GM12878 (cell line): ENCODE data around the gene MAST4. TPM values are rescaled to one million over a fixed set of nuclear protein-coding genes. Genes with fewer than 3 reads are reported as not detected.

Source experiments
- ATAC-seq: fragments of 200-7000 bp; cut with Tn5 transposase; 3 replicates; pipeline ENCODE4 v1.9.1; 2020; ENCODE audit warnings: mild to moderate bottlenecking, moderate library complexity
- BruUV-seq: library from RNA; stranded (reverse); fragments of 400-500 nt; replicated peaks from 2 replicates; lab custom pipeline; 2021; lab: Mats Ljungman, UMichigan
- CTCF ChIA-PET: fragments of 300-600 bp; sonication (Branson Sonifier 250); formaldehyde crosslinking; extraction: SDS; loops from one replicate; lab custom pipeline; 2021; ENCODE audit warnings: inconsistent platforms; lab: Yijun Ruan, JAX
- POLR2A ChIA-PET: fragments of 350-600 bp; formaldehyde crosslinking; extraction: SDS; loops from one replicate; lab custom pipeline; 2021; ENCODE audit warnings: inconsistent platforms; lab: Charles Lee
- RAD21 ChIA-PET: fragments of 300-600 bp; sonication (Branson Sonifier 250); formaldehyde crosslinking; loops from one replicate; lab custom pipeline; 2023; ENCODE audit warnings: antibody characterized with exemption; ENCODE audit not compliant: unreplicated experiment; lab: Charles Lee
- SMC1A ChIA-PET: fragments of 300-600 bp; sonication (Branson Sonifier 250); formaldehyde crosslinking; loops from one replicate; lab custom pipeline; 2023; ENCODE audit not compliant: unreplicated experiment, uncharacterized antibody; lab: Charles Lee
- DNase-seq: peaks from one replicate; pipeline ENCODE4 v3.0.0-alpha.2; 2011; ENCODE audit warnings: low read depth, low spot score
- FAIRE-seq: peaks from 3 replicates; lab custom pipeline; 2011; peaks lifted over from hg19 to GRCh38; lab: Jason Lieb, UNC
- H2AFZ ChIP-seq: 2 replicates; pipeline ENCODE4 v1.6.0; 2011; ENCODE audit warnings: low read depth, low read length, control low read depth; ENCODE audit not compliant: control insufficient read depth
- H3K27ac ChIP-seq: 2 replicates; pipeline ENCODE4 v1.5.1; 2011; ENCODE audit warnings: control low read depth; ENCODE audit not compliant: control insufficient read depth, insufficient read depth
- H3K27me3 ChIP-seq, 2 experiments: replicated peaks in 1 of 2; 2 replicates each; pipeline versions ENCODE4 v1.6.0 to v1.6.1; 2011; ENCODE audit warnings: low read length in 1 of 2; ENCODE audit not compliant: control insufficient read depth in 2 of 2, insufficient read depth in 2 of 2
- H3K36me3 ChIP-seq, 2 experiments: 2 replicates each; pipeline ENCODE4 v1.5.1; 2011; ENCODE audit warnings: low read length in 1 of 2; ENCODE audit not compliant: control insufficient read depth in 2 of 2, insufficient read depth in 2 of 2
- H3K4me1 ChIP-seq: 2 replicates; pipeline ENCODE4 v1.6.1; 2011; ENCODE audit warnings: mild to moderate bottlenecking, low read length, moderate library complexity, mixed read lengths; ENCODE audit not compliant: control insufficient read depth, insufficient read depth
- H3K4me2 ChIP-seq: 2 replicates; pipeline ENCODE4 v1.6.0; 2011; ENCODE audit warnings: control low read depth; ENCODE audit not compliant: control insufficient read depth, insufficient read depth
- H3K4me3 ChIP-seq: fragments of 200-600 bp; sonication (generic); 2 replicates; pipeline ENCODE4 v1.5.1; 2016
- H3K79me2 ChIP-seq: 2 replicates; pipeline ENCODE4 v1.6.0; 2011; ENCODE audit warnings: low read length; ENCODE audit not compliant: control insufficient read depth, insufficient read depth
- H3K9ac ChIP-seq: 2 replicates; pipeline ENCODE4 v1.8.0; 2011; ENCODE audit warnings: low read length, control low read depth, mixed read lengths; ENCODE audit not compliant: control insufficient read depth, insufficient read depth
- H3K9me3 ChIP-seq: replicated peaks from 3 replicates; pipeline ENCODE4 v1.5.1; 2011; ENCODE audit warnings: mild to moderate bottlenecking, low read length; ENCODE audit not compliant: control insufficient read depth, insufficient read depth
- H4K20me1 ChIP-seq: 2 replicates; pipeline ENCODE4 v1.6.0; 2011; ENCODE audit not compliant: control insufficient read depth, insufficient read depth
- BHLHE40 ChIP-seq, 2 experiments: fragments of 450-650 bp in 1 of 2; IDR thresholded peaks; 2 replicates each; pipeline ENCODE4 v1.6.1; 2011 to 2017; ENCODE audit warnings: low read depth in 2 of 2, borderline replicate concordance in 1 of 2, improper control_type of control experiment in 1 of 2, low read length in 1 of 2, mild to moderate bottlenecking in 1 of 2
- CEBPZ ChIP-seq: fragments of 150-350 bp; IDR thresholded peaks from 2 replicates; pipeline ENCODE4 v1.6.1; 2016; ENCODE audit warnings: low read depth, low read length
- DPF2 ChIP-seq: fragments of 450-650 bp; IDR thresholded peaks from 2 replicates; pipeline ENCODE4 v1.6.1; 2017; ENCODE audit warnings: mild to moderate bottlenecking
- ESRRA ChIP-seq: IDR thresholded peaks from 2 replicates; pipeline ENCODE4 v1.6.1; 2012; ENCODE audit warnings: mild to moderate bottlenecking, low read length, improper control_type of control experiment
- FOXK2 ChIP-seq: fragments of 450-650 bp; IDR thresholded peaks from 2 replicates; pipeline ENCODE4 v1.6.1; 2017; ENCODE audit warnings: mild to moderate bottlenecking, moderate library complexity
- HDAC6 ChIP-seq: fragments of 200-600 bp; sonication (generic); IDR thresholded peaks from one replicate; pipeline ENCODE4 v1.8.0; 2017; ENCODE audit warnings: antibody characterized with exemption; ENCODE audit not compliant: unreplicated experiment
- LARP7 ChIP-seq: fragments of 450-650 bp; IDR thresholded peaks from 2 replicates; pipeline ENCODE4 v1.6.1; 2017; ENCODE audit warnings: mild to moderate bottlenecking
- NFIC ChIP-seq: IDR thresholded peaks from 2 replicates; pipeline ENCODE4 v1.6.1; 2012; ENCODE audit warnings: low read depth, mild to moderate bottlenecking, inconsistent platforms, low read length, moderate library complexity
- NRF1 ChIP-seq: conservative IDR thresholded peaks from 2 replicates; pipeline ENCODE4 v1.6.1; 2011; ENCODE audit warnings: mild to moderate bottlenecking, low read depth, low read length, improper control_type of control experiment
- RAD21 ChIP-seq: IDR thresholded peaks from 2 replicates; pipeline ENCODE4 v1.6.1; 2011; ENCODE audit warnings: mild to moderate bottlenecking, low read depth, low read length, moderate library complexity; ENCODE audit not compliant: insufficient read depth
- SIN3A ChIP-seq: IDR thresholded peaks from 2 replicates; pipeline ENCODE4 v1.6.1; 2012; ENCODE audit warnings: low read depth, low read length, improper control_type of control experiment
- YY1 ChIP-seq: IDR thresholded peaks from 2 replicates; pipeline ENCODE4 v1.6.1; 2011; ENCODE audit warnings: low read depth, mild to moderate bottlenecking, low read length
- ZBTB11 ChIP-seq: fragments of 450-650 bp; formaldehyde crosslinking; IDR thresholded peaks from 2 replicates; pipeline ENCODE4 v1.5.0; 2022; ENCODE audit warnings: mild to moderate bottlenecking, missing genetic modification characterization
- WGBS: methylation state at CpG from one replicate; pipeline ENCODE4 v1.1.6; 2016; ENCODE audit warnings: low lambda C conversion rate; ENCODE audit not compliant: insufficient replicate concordance, insufficient coverage; ENCODE audit errors: missing lambda C conversion rate; 5-methylcytosine and 5-hydroxymethylcytosine counted together
- in situ Hi-C: fragments of 300-500 bp; cut with MboI; formaldehyde crosslinking; loops from 9 replicates; pipeline ENCODE4 v1.14.3; 2018; ENCODE audit warnings: mixed read lengths
- intact Hi-C: fragments of 100-400 bp; cut with micrococcal nuclease; formaldehyde crosslinking; loops from one replicate; pipeline ENCODE4 v1.14.2; 2022; ENCODE audit not compliant: unreplicated experiment
- polyA plus RNA-seq, 11 experiments: library from polyadenylated mRNA; depleted of rRNA in 4 of 11; unstranded in 6 of 11; stranded (reverse) in 5 of 11; fragments of >200 nt; fragmentation: Nextera tagmentation in 4 of 11; fragmentation: Illumina TruSeq in 1 of 11; extraction: Ambion mirVana in 4 of 11; extraction: Trizol in 1 of 11; gene quantifications; 1 replicate in 1 of 11; 2 replicates in 10 of 11; pipeline versions ENCODE4 v1.2.1 to v1.2.3, GENCODE V29; 2011 to 2016; ENCODE audit warnings: inconsistent platforms in 2 of 11, missing spikeins in 2 of 11, low read depth in 1 of 11
- total RNA-seq, 4 experiments: library from RNA; depleted of rRNA in 3 of 4; stranded (reverse); fragments of >200 nt in 3 of 4; fragmentation: Illumina TruSeq in 1 of 4; extraction: Trizol in 1 of 4; gene quantifications; 2 replicates each; pipeline versions ENCODE4 v1.2.1 to v1.2.3, GENCODE V29; 2013 to 2021
- TF ChIP-seq, protein P1 (sequence below): fragments of 450-650 bp; IDR thresholded peaks from 2 replicates; pipeline ENCODE4 v1.6.1; 2018; ENCODE audit warnings: borderline replicate concordance, mild to moderate bottlenecking; ENCODE audit not compliant: partially characterized antibody
- TF ChIP-seq, protein P2 (sequence below): IDR thresholded peaks from 2 replicates; pipeline ENCODE4 v1.6.1; 2012; ENCODE audit warnings: low read length, inconsistent platforms

MAST4 gene
- total and polyA plus RNA-seq, 10 of the 15 experiments (the other 5 are each of a cell fraction or from before 2014, with no cell fraction given): 0.02 to 1.6 (median 0.29) TPM; not detected in 1

DNA sequence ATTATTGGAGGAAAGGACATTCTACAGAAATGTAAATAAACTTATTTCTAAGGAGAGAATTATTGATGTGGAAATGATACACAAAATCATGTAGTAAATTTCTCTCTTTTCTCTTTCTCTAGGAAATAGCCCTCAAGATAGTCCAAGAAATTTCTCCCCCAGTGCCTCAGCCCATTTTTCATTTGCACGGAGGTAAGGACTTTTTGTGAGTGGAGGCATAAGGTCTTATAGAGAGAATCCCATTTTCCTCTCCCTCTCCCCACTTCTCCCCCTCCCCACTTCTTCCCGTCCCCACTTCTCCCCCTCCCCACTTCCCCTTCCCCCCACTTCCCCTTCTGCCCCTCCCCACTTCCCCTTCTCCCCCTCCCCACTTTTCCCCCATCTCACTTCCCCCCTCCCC, 493.8 kb downstream of the MAST4 start:
- 82% methylated on average over 1 of the region's 2 CpGs for WGBS
- BruUV-seq: no TSS peak
- intact Hi-C loops: no loop called here
- DNase-seq: no peak
- Histone ChIP-seq H3K36me3 (no peaks in the 10 kb centered on the region), H3K9me3 (no peaks in the 10 kb centered on the region), H3K4me2 (no peak overlapping the region), H3K79me2 (no peaks in the 10 kb centered on the region), H4K20me1 (no peaks in the 10 kb centered on the region), H3K4me3 (no peak overlapping the region), H2AFZ (no peak overlapping the region), H3K27ac (no peak overlapping the region), H3K4me1 (no peaks in the 10 kb centered on the region), H3K9ac (no peak overlapping the region), H3K27me3 (peaks cover 0 to 1% of the 10 kb centered on the region in 2 experiments; a peak in 1 of 4 replicates)
- ChIA-PET POLR2A (no interaction called here), SMC1A (no interaction called here), CTCF (no interaction called here), RAD21 (no interaction called here)
- in situ Hi-C loops: no loop called here
- no peak for ATAC-seq
- FAIRE-seq: no peak
- TF ChIP-seq NFIC: no peak
- TF ChIP-seq BHLHE40 (IDR thresholded peaks at IDR 0.05; ENCODE audit: borderline replicate concordance in 1 of 2, low read depth in 2 of 2, low read length in 1 of 2): no peak
- no peak for TF ChIP-seq CEBPZ
- TF ChIP-seq LARP7: no peak
- TF ChIP-seq FOXK2: no peak
- TF ChIP-seq YY1: no peak
- TF ChIP-seq NRF1: no peak
- TF ChIP-seq DPF2: no peak
- TF ChIP-seq HDAC6: no peak
- TF ChIP-seq, protein P1, sequence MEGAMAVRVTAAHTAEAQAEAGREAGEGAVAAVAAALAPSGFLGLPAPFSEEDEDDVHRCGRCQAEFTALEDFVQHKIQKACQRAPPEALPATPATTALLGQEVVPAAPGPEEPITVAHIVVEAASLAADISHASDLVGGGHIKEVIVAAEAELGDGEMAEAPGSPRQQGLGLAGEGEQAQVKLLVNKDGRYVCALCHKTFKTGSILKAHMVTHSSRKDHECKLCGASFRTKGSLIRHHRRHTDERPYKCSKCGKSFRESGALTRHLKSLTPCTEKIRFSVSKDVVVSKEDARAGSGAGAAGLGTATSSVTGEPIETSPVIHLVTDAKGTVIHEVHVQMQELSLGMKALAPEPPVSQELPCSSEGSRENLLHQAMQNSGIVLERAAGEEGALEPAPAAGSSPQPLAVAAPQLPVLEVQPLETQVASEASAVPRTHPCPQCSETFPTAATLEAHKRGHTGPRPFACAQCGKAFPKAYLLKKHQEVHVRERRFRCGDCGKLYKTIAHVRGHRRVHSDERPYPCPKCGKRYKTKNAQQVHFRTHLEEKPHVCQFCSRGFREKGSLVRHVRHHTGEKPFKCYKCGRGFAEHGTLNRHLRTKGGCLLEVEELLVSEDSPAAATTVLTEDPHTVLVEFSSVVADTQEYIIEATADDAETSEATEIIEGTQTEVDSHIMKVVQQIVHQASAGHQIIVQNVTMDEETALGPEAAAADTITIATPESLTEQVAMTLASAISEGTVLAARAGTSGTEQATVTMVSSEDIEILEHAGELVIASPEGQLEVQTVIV: no peak
- TF ChIP-seq, protein P2, sequence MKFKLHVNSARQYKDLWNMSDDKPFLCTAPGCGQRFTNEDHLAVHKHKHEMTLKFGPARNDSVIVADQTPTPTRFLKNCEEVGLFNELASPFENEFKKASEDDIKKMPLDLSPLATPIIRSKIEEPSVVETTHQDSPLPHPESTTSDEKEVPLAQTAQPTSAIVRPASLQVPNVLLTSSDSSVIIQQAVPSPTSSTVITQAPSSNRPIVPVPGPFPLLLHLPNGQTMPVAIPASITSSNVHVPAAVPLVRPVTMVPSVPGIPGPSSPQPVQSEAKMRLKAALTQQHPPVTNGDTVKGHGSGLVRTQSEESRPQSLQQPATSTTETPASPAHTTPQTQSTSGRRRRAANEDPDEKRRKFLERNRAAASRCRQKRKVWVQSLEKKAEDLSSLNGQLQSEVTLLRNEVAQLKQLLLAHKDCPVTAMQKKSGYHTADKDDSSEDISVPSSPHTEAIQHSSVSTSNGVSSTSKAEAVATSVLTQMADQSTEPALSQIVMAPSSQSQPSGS: no peak
- TF ChIP-seq ZBTB11: no peak
- no peak for TF ChIP-seq SIN3A
- TF ChIP-seq RAD21: no peak
- TF ChIP-seq ESRRA: no peak
